ENCODE data around the gene HBA2.
"Not testable (repeated sequence)": the region's sequence is repeated elsewhere in the genome, so short reads cannot be mapped to it uniquely, and the experiment has no call there.

Gene HBA2

DNA sequence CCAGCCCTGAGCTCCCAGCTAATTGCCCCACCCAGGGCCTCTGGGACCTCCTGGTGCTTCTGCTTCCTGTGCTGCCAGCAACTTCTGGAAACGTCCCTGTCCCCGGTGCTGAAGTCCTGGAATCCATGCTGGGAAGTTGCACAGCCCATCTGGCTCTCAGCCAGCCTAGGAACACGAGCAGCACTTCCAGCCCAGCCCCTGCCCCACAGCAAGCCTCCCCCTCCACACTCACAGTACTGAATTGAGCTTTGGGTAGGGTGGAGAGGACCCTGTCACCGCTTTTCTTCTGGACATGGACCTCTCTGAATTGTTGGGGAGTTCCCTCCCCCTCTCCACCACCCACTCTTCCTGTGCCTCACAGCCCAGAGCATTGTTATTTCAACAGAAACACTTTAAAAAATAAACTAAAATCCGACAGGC lies 2.6 kb upstream of the HBA2 start:
- in situ Hi-C loops (cut with MboI; ENCODE audit: low pct_unique_long_range_greater_than_20kb, low sequenced_read_pairs), result not testable (repeated sequence)

DNA sequence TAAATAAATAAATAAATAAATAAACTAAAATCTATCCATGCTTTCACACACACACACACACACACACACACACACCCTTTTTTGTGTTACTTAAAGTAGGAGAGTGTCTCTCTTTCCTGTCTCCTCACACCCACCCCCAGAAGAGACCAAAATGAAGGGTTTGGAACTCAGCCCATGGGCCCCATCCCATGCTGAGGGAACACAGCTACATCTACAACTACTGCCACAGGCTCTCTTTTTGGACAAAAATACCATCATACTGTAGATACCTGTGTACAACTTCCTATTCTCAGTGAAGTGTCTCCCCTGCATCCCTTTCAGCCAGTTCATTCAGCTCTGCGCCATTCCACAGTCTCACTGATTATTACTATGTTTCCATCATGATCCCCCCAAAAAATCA lies 1.9 kb upstream of the HBA2 start:
- in situ Hi-C loops (cut with MboI; ENCODE audit: low pct_unique_long_range_greater_than_20kb, low sequenced_read_pairs), result no loop called here
- DNase-seq, result no peak

More for the DNA sequence above, 2.6 kb upstream of the HBA2 start:
- peak; percentile 37 for DNase-seq

DNA sequence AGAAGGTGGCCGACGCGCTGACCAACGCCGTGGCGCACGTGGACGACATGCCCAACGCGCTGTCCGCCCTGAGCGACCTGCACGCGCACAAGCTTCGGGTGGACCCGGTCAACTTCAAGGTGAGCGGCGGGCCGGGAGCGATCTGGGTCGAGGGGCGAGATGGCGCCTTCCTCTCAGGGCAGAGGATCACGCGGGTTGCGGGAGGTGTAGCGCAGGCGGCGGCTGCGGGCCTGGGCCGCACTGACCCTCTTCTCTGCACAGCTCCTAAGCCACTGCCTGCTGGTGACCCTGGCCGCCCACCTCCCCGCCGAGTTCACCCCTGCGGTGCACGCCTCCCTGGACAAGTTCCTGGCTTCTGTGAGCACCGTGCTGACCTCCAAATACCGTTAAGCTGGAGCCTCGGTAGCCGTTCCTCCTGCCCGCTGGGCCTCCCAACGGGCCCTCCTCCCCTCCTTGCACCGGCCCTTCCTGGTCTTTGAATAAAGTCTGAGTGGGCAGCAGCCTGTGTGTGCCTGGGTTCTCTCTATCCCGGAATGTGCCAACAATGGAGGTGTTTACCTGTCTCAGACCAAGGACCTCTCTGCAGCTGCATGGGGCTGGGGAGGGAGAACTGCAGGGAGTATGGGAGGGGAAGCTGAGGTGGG lies 657 bp downstream of the HBA2 start:
- DNase-seq; in situ Hi-C loops (cut with MboI; ENCODE audit: low pct_unique_long_range_greater_than_20kb, low sequenced_read_pairs): not testable (repeated sequence)

DNA sequence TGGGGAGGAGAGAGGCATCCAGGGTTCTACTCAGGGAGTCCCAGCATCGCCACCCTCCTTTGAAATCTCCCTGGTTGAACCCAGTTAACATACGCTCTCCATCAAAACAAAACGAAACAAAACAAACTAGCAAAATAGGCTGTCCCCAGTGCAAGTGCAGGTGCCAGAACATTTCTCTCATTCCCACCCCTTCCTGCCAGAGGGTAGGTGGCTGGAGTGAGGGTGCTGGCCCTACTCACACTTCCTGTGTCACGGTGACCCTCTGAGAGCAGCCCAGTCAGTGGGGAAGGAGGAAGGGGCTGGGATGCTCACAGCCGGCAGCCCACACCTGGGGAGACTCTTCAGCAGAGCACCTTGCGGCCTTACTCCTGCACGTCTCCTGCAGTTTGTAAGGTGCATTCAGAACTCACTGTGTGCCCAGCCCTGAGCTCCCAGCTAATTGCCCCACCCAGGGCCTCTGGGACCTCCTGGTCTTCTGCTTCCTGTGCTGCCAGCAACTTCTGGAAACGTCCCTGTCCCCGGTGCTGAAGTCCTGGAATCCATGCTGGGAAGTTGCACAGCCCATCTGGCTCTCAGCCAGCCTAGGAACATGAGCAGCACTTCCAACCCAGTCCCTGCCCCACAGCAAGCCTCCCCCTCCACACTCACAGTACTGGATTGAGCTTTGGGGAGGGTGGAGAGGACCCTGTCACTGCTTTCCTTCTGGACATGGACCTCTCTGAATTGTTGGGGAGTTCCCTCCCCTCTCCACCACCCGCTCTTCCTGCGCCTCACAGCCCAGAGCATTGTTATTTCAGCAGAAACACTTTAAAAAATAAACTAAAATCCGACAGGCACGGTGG lies 1.5 kb downstream of the HBA2 start:
- in situ Hi-C loops (cut with MboI; ENCODE audit: low pct_unique_long_range_greater_than_20kb, low sequenced_read_pairs); DNase-seq: not testable (repeated sequence)

DNA sequence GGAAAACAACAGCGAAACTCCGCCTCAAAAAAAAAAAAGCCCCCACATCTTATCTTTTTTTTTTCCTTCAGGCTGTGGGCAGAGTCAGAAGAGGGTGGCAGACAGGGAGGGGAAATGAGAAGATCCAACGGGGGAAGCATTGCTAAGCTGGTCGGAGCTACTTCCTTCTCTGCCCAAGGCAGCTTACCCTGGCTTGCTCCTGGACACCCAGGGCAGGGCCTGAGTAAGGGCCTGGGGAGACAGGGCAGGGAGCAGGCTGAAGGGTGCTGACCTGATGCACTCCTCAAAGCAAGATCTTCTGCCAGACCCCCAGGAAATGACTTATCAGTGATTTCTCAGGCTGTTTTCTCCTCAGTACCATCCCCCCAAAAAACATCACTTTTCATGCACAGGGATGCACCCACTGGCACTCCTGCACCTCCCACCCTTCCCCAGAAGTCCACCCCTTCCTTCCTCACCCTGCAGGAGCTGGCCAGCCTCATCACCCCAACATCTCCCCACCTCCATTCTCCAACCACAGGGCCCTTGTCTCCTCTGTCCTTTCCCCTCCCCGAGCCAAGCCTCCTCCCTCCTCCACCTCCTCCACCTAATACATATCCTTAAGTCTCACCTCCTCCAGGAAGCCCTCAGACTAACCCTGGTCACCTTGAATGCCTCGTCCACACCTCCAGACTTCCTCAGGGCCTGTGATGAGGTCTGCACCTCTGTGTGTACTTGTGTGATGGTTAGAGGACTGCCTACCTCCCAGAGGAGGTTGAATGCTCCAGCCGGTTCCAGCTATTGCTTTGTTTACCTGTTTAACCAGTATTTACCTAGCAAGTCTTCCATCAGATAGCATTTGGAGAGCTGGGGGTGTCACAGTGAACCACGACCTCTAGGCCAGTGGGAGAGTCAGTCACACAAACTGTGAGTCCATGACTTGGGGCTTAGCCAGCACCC lies 2.6 kb downstream of the HBA2 start:
- peak; percentile 50 for DNase-seq

DNA sequence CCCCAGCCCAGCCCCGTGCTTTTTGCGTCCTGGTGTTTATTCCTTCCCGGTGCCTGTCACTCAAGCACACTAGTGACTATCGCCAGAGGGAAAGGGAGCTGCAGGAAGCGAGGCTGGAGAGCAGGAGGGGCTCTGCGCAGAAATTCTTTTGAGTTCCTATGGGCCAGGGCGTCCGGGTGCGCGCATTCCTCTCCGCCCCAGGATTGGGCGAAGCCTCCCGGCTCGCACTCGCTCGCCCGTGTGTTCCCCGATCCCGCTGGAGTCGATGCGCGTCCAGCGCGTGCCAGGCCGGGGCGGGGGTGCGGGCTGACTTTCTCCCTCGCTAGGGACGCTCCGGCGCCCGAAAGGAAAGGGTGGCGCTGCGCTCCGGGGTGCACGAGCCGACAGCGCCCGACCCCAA lies 3.3 kb downstream of the HBA2 start:
- in situ Hi-C loops (cut with MboI; ENCODE audit: low pct_unique_long_range_greater_than_20kb, low sequenced_read_pairs), result not testable (repeated sequence)

More for the DNA sequence above, 2.6 kb downstream of the HBA2 start:
- in situ Hi-C loops (cut with MboI; ENCODE audit: low pct_unique_long_range_greater_than_20kb, low sequenced_read_pairs), result no loop called here

DNA sequence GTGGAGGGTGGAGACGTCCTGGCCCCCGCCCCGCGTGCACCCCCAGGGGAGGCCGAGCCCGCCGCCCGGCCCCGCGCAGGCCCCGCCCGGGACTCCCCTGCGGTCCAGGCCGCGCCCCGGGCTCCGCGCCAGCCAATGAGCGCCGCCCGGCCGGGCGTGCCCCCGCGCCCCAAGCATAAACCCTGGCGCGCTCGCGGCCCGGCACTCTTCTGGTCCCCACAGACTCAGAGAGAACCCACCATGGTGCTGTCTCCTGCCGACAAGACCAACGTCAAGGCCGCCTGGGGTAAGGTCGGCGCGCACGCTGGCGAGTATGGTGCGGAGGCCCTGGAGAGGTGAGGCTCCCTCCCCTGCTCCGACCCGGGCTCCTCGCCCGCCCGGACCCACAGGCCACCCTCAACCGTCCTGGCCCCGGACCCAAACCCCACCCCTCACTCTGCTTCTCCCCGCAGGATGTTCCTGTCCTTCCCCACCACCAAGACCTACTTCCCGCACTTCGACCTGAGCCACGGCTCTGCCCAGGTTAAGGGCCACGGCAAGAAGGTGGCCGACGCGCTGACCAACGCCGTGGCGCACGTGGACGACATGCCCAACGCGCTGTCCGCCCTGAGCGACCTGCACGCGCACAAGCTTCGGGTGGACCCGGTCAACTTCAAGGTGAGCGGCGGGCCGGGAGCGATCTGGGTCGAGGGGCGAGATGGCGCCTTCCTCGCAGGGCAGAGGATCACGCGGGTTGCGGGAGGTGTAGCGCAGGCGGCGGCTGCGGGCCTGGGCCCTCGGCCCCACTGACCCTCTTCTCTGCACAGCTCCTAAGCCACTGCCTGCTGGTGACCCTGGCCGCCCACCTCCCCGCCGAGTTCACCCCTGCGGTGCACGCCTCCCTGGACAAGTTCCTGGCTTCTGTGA lies 4.1 kb downstream of the HBA2 start, which contains the start of gene HBA1:
Gene HBA1 (plus strand): TSS at position 204 of the 906 bp plus-strand sequence. CDS start 37 bp downstream, at position 241.
- in situ Hi-C loops (cut with MboI; ENCODE audit: low pct_unique_long_range_greater_than_20kb, low sequenced_read_pairs); DNase-seq: not testable (repeated sequence)

More for the DNA sequence above, 3.3 kb downstream of the HBA2 start:
- not testable (repeated sequence) for DNase-seq

DNA sequence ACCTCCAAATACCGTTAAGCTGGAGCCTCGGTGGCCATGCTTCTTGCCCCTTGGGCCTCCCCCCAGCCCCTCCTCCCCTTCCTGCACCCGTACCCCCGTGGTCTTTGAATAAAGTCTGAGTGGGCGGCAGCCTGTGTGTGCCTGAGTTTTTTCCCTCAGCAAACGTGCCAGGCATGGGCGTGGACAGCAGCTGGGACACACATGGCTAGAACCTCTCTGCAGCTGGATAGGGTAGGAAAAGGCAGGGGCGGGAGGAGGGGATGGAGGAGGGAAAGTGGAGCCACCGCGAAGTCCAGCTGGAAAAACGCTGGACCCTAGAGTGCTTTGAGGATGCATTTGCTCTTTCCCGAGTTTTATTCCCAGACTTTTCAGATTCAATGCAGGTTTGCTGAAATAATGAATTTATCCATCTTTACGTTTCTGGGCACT lies 4.7 kb downstream of the HBA2 start:
- in situ Hi-C loops (cut with MboI; ENCODE audit: low pct_unique_long_range_greater_than_20kb, low sequenced_read_pairs), result no loop called here
- no peak for DNase-seq

DNA sequence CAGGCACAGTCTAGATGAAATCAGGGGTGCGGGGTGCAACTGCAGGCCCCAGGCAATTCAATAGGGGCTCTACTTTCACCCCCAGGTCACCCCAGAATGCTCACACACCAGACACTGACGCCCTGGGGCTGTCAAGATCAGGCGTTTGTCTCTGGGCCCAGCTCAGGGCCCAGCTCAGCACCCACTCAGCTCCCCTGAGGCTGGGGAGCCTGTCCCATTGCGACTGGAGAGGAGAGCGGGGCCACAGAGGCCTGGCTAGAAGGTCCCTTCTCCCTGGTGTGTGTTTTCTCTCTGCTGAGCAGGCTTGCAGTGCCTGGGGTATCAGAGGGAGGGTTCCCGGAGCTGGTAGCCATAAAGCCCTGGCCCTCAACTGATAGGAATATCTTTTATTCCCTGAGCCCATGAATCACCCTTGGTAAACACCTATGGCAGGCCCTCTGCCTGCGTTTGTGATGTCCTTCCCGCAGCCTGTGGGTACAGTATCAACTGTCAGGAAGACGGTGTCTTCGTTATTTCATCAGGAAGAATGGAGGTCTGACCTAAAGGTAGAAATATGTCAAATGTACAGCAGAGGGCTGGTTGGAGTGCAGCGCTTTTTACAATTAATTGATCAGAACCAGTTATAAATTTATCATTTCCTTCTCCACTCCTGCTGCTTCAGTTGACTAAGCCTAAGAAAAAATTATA lies 5.4 kb downstream of the HBA2 start:
- no peak for DNase-seq
- in situ Hi-C loops (cut with MboI; ENCODE audit: low pct_unique_long_range_greater_than_20kb, low sequenced_read_pairs), result no loop called here

DNA sequence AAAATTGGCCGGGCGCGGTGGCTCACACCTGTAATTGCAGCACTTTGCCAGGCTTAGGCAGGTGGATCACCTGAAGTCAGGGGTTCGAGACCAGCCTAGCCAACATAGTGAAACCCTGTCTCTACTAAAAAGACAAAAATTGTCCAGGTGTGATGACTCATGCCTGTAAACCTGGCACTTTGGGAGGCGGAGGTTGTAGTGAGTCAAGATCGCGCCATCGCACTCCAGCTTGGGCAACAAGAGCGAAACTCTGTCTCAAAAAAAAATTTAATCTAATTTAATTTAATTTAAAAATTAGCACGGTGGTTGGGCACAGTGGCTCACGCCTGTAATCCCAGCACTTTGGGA lies 6.0 kb downstream of the HBA2 start:
- in situ Hi-C loops (cut with MboI; ENCODE audit: low pct_unique_long_range_greater_than_20kb, low sequenced_read_pairs), result no loop called here
- no peak for DNase-seq

DNA sequence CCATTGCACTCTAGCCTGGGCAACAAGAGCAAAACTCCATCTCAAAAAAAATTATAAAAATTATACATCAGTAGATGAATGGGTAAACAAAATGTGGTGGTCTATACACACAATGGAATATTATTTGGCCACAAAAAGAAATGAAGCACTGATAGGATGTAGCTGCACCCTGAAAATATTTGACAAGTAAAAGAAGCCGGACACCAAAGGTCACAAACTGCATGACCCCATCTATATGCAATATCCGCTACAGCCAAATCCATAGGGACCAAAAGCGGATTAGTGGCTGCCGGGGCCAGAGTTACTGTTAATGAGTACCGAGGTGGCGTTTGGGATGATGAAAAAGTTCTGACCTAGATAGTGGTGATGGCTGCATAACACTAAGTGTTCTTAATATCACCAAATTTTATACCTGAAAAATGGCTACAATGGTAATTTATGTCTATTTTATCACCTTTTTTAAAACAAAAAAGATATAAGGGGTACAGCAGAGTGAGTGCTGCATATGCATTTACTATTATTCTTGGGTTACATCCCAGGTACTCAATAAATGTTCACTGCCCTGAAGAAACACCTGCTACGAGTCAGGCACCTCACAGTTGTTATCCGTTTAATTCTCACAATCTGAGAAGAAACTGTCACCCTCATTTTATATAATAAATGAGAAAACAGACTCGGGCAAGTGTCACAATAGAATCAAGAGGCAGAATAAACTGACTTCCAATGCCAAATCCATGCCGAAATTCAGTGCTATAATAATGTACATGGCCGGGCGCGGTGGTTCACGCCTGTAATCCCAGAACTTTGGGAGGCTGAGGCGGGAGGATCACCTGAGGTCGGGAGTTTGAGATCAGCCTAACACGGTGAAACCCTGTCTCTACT lies 6.8 kb downstream of the HBA2 start:
- in situ Hi-C loops (cut with MboI; ENCODE audit: low pct_unique_long_range_greater_than_20kb, low sequenced_read_pairs), result no loop called here
- no peak for DNase-seq

DNA sequence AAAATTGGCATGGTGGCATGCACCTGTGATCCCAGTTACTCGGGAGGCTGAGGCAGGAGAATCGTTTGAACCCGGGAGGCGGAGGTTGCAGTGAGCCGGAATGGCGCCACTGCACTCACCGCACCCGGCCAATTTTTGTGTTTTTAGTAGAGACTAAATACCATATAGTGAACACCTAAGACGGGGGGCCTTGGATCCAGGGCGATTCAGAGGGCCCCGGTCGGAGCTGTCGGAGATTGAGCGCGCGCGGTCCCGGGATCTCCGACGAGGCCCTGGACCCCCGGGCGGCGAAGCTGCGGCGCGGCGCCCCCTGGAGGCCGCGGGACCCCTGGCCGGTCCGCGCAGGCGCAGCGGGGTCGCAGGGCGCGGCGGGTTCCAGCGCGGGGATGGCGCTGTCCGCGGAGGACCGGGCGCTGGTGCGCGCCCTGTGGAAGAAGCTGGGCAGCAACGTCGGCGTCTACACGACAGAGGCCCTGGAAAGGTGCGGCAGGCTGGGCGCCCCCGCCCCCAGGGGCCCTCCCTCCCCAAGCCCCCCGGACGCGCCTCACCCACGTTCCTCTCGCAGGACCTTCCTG lies 7.5 kb downstream of the HBA2 start, which contains the start of gene HBQ1:
Gene HBQ1 (plus strand): TSS at position 359 of the 575 bp plus-strand sequence. CDS start 28 bp downstream, at position 387.
- in situ Hi-C loops (cut with MboI; ENCODE audit: low pct_unique_long_range_greater_than_20kb, low sequenced_read_pairs), result no loop called here
- peak; percentile 46 for DNase-seq

DNA sequence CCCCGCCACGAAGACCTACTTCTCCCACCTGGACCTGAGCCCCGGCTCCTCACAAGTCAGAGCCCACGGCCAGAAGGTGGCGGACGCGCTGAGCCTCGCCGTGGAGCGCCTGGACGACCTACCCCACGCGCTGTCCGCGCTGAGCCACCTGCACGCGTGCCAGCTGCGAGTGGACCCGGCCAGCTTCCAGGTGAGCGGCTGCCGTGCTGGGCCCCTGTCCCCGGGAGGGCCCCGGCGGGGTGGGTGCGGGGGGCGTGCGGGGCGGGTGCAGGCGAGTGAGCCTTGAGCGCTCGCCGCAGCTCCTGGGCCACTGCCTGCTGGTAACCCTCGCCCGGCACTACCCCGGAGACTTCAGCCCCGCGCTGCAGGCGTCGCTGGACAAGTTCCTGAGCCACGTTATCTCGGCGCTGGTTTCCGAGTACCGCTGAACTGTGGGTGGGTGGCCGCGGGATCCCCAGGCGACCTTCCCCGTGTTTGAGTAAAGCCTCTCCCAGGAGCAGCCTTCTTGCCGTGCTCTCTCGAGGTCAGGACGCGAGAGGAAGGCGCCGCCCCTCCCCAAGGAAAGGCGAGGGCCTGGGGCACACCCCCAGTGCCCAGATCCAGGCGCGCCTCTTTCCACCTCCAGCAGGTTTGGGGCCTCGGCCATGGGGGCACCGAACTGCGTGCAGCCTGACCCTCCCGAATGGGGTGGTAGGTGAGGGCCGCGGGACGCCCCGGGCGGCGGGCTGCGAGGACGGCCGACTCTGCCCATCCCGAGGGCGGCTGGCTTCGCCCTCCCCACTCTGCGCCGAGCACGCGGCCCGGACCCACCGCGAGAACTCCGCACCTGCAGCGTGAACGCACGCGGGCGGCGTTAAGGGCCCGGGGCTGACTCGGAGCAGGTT lies 8.2 kb downstream of the HBA2 start:
- in situ Hi-C loops (cut with MboI; ENCODE audit: low pct_unique_long_range_greater_than_20kb, low sequenced_read_pairs), result no loop called here

DNA sequence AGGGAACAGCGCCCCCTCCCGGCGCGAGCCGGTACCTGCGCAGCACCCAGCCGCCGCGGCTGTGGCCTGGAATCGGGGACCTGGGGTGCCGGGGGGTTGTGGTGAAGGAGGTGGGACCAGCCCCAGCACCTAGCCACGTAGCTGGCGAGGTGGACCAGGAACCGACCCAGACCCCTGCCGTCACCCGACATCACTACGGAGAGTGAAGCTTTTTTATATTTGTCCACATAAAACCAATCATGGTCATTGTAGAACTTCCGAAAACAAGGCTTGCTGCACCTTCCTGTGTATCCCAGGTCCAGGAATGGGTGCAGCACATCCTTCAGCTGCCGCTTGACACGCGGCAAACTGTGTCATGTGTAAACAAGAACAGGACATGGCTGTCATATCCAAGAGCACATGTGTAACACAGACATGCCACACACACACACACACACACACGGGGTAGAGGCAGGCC lies 8.9 kb downstream of the HBA2 start:
- no peak for DNase-seq
- in situ Hi-C loops (cut with MboI; ENCODE audit: low pct_unique_long_range_greater_than_20kb, low sequenced_read_pairs), result no loop called here

More for the DNA sequence above, 8.2 kb downstream of the HBA2 start:
- DNase-seq, result peak; percentile 89

DNA sequence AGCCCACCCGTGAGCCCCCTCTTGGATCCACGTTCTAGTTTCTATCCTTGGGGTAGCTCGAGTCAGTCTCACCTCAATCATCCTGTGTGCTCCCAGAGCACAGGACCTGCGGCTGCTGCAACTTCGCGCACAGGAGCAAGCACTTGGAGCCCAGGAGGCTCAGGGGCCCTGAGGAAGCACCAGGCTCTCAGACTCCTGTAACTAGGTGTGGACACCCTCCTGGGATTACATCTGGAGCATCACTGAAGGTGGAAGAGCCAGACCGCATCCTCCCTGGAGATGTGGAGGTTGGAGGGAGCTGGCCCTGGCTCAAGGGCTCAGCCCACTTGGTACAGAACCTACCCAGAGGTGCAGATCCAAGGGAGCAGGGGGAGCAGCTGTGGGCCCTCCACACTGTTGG lies 10.3 kb downstream of the HBA2 start:
- no peak for DNase-seq
- in situ Hi-C loops (cut with MboI; ENCODE audit: low pct_unique_long_range_greater_than_20kb, low sequenced_read_pairs), result no loop called here
